ENCODE measurements around the gene RAB15.

- TF ChIP-seq CTCF (IDR thresholded peaks at IDR 0.05) (no peak), POLR2A (IDR thresholded peaks at IDR 0.05) (no peak)
Measured at GRCh38 chr14:64979336-64980074, 7.4 kb upstream of the RAB15 start.
